ENCODE results near the gene GPX7.

The GPX7 gene

DNA sequence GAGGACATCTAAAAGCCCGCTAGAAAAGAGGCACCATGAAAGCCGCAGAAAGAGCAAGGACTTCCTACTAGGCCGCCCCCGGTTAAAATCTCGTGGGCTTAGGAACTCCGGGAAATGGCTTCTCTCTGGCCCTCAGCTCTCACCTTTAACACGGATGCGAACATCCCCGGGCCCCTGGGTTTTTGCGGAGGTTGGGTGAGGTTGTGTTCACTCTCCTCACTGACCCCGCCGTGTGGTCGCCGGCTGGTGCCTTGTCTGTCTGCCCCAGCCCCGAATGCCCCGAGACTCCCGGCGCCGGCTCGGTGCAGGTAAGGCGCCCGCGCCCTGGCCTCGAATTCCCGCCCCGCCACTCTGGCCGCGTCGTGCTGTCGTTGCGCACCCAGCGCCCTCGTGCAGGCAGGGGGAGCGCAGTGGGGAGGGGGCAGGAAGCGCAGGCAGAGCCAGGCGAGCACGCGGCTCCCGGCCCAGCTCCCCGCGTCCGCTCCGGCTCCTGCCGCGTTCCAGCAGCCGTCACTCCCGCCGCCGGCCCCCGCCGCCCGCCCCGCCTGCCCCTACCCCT is 30.6 kb downstream of the GPX7 start, which contains the start of gene SHISAL2A:
Gene SHISAL2A, plus strand, starts transcription at position 437 of the 559 bp plus-strand sequence. CDS start 326 bp downstream, outside the sequence.
- peak within 1 kb of the TSS; percentile 66 for H3K4me3 ChIP-seq (ENCODE audit: insufficient read depth, low read length, poor library complexity, severe bottlenecking)
- no peaks in the 10 kb centered on the region for H3K9me2 ChIP-seq (replicated peaks; ENCODE audit: insufficient read depth, low read length)
- H2AFZ ChIP-seq (ENCODE audit: low read depth, low read length, severe bottlenecking), result peak within 1 kb of the TSS; percentile 32
- H3K27me3 ChIP-seq (ENCODE audit: low read length), result no peaks in the 10 kb centered on the region
- H3K27ac ChIP-seq (ENCODE audit: low read depth, low read length), result peak within 1 kb of the TSS; percentile 96
- peaks cover 74% of the 10 kb centered on the region for H3K79me2 ChIP-seq (ENCODE audit: insufficient read depth, low read length)
- TF ChIP-seq, protein P1, sequence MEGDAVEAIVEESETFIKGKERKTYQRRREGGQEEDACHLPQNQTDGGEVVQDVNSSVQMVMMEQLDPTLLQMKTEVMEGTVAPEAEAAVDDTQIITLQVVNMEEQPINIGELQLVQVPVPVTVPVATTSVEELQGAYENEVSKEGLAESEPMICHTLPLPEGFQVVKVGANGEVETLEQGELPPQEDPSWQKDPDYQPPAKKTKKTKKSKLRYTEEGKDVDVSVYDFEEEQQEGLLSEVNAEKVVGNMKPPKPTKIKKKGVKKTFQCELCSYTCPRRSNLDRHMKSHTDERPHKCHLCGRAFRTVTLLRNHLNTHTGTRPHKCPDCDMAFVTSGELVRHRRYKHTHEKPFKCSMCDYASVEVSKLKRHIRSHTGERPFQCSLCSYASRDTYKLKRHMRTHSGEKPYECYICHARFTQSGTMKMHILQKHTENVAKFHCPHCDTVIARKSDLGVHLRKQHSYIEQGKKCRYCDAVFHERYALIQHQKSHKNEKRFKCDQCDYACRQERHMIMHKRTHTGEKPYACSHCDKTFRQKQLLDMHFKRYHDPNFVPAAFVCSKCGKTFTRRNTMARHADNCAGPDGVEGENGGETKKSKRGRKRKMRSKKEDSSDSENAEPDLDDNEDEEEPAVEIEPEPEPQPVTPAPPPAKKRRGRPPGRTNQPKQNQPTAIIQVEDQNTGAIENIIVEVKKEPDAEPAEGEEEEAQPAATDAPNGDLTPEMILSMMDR (IDR thresholded peaks at IDR 0.05; ENCODE audit: insufficient read depth, low read length, poor library complexity, severe bottlenecking), result no peak
- TF ChIP-seq EZH2phosphoT487 (conservative IDR thresholded peaks at IDR 0.05; ENCODE audit: low read length), result no peak
- H4K20me1 ChIP-seq (ENCODE audit: low read depth, low read length), result no peaks in the 10 kb centered on the region
- peak within 1 kb of the TSS; percentile 91 for H3K4me2 ChIP-seq (ENCODE audit: low read depth, low read length, poor library complexity, severe bottlenecking)
- H3K36me3 ChIP-seq (ENCODE audit: low read length), result no peaks in the 10 kb centered on the region
- no peaks in the 10 kb centered on the region for H3K9me3 ChIP-seq (ENCODE audit: insufficient read depth, low read length)
- peak within 1 kb of the TSS; percentile 97 for H3K9ac ChIP-seq (ENCODE audit: low read length)
- H3F3A ChIP-seq (ENCODE audit: insufficient read depth), result peaks cover 44% of the 10 kb centered on the region

DNA sequence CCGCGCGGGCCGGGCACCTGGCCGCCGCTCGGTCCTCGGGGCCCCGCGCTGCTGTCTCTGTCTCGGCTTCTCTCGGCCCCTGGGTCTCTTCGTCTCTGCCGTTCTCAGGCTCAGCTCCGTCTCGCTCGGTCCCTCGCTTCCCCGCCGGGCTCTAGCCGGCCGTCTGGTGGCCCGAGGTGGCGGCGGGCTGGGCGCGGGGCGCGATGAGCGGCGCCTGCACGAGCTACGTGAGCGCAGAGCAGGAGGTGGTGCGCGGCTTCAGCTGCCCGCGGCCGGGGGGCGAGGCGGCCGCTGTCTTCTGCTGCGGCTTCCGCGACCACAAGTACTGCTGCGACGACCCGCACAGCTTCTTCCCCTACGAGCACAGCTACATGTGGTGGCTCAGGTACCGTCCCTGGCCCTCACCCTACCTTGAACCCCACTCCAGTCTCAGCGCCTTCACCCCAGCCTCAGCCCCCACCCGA is 31.2 kb downstream of the GPX7 start:
- H3K4me3 ChIP-seq (ENCODE audit: insufficient read depth, low read length, poor library complexity, severe bottlenecking), result peak overlapping the region; percentile 61
- H3K36me3 ChIP-seq (ENCODE audit: low read length), result no peaks in the 10 kb centered on the region
- H3K27me3 ChIP-seq (ENCODE audit: low read length), result no peaks in the 10 kb centered on the region
- peak overlapping the region; percentile 97 for H3K9ac ChIP-seq (ENCODE audit: low read length)
- no peaks in the 10 kb centered on the region for H3K9me2 ChIP-seq (replicated peaks; ENCODE audit: insufficient read depth, low read length)
- H2AFZ ChIP-seq (ENCODE audit: low read depth, low read length, severe bottlenecking), result no peak overlapping the region
- peak overlapping the region; percentile 96 for H3K27ac ChIP-seq (ENCODE audit: low read depth, low read length)
- peak overlapping the region; percentile 80 for H3K4me2 ChIP-seq (ENCODE audit: low read depth, low read length, poor library complexity, severe bottlenecking)
- peaks cover 75% of the 10 kb centered on the region for H3K79me2 ChIP-seq (ENCODE audit: insufficient read depth, low read length)
- TF ChIP-seq, protein P1 (IDR thresholded peaks at IDR 0.05; ENCODE audit: insufficient read depth, low read length, poor library complexity, severe bottlenecking), result no peak
- TF ChIP-seq EZH2phosphoT487 (conservative IDR thresholded peaks at IDR 0.05; ENCODE audit: low read length), result no peak
- H3K9me3 ChIP-seq (ENCODE audit: insufficient read depth, low read length), result no peaks in the 10 kb centered on the region
- H3F3A ChIP-seq (ENCODE audit: insufficient read depth), result peaks cover 45% of the 10 kb centered on the region
- H4K20me1 ChIP-seq (ENCODE audit: low read depth, low read length), result no peaks in the 10 kb centered on the region

DNA sequence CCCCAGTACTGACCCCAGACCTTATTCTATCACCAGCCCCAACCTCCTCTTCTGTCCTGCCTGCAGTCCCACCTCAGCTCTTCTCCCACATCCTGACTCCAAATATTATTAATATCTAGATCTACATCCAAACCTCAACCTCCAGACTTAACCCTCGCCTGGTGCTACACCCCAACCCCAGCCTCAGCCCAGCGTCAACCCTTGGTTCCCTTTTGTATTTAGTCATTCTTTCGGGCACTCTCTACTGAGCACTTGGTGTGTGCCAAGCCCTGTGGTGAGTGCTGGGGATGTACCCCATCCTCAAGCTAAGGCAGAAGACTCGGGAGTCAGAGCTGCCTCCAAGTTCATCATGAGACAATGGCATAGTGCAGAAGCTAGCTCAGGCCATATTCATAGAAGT is 31.9 kb downstream of the GPX7 start:
- no peak overlapping the region for H2AFZ ChIP-seq (ENCODE audit: low read depth, low read length, severe bottlenecking)
- H3F3A ChIP-seq (ENCODE audit: insufficient read depth), result peaks cover 42% of the 10 kb centered on the region
- no peak for TF ChIP-seq EZH2phosphoT487 (conservative IDR thresholded peaks at IDR 0.05; ENCODE audit: low read length)
- TF ChIP-seq, protein P1 (IDR thresholded peaks at IDR 0.05; ENCODE audit: insufficient read depth, low read length, poor library complexity, severe bottlenecking), result no peak
- H4K20me1 ChIP-seq (ENCODE audit: low read depth, low read length), result no peaks in the 10 kb centered on the region
- peak overlapping the region; percentile 61 for H3K4me3 ChIP-seq (ENCODE audit: insufficient read depth, low read length, poor library complexity, severe bottlenecking)
- H3K9me3 ChIP-seq (ENCODE audit: insufficient read depth, low read length), result no peaks in the 10 kb centered on the region
- peaks cover 75% of the 10 kb centered on the region for H3K79me2 ChIP-seq (ENCODE audit: insufficient read depth, low read length)
- H3K27me3 ChIP-seq (ENCODE audit: low read length), result no peaks in the 10 kb centered on the region
- no peaks in the 10 kb centered on the region for H3K36me3 ChIP-seq (ENCODE audit: low read length)
- H3K9ac ChIP-seq (ENCODE audit: low read length), result peak overlapping the region; percentile 97
- peak overlapping the region; percentile 96 for H3K27ac ChIP-seq (ENCODE audit: low read depth, low read length)
- no peaks in the 10 kb centered on the region for H3K9me2 ChIP-seq (replicated peaks; ENCODE audit: insufficient read depth, low read length)
- H3K4me2 ChIP-seq (ENCODE audit: low read depth, low read length, poor library complexity, severe bottlenecking), result peak overlapping the region; percentile 80

Measured in SU-DHL-6 (cell line).